HCT116 (cell line): ENCODE results near the gene SYNRG. TPM values are rescaled to one million over a fixed set of nuclear protein-coding genes. Genes with fewer than 3 reads are reported as not detected.
"Not testable (repeated sequence)": the region's sequence is repeated elsewhere in the genome, so short reads cannot be mapped to it uniquely, and the experiment has no call there.

Source experiments
- ATAC-seq: fragments of 200-7000 bp; cut with Tn5 transposase; 2 replicates; pipeline ENCODE4 v1.9.1; 2020; ENCODE audit warnings: mild to moderate bottlenecking, moderate library complexity
- BruUV-seq: library from RNA; stranded (reverse); fragments of 400-500 nt; replicated peaks from 2 replicates; lab custom pipeline; 2021; lab: Mats Ljungman, UMichigan
- CTCF ChIA-PET: fragments of 300-600 bp; sonication (Branson Sonifier 250); formaldehyde crosslinking; loops from one replicate; lab custom pipeline; 2021; ENCODE audit warnings: antibody characterized with exemption; lab: Charles Lee
- POLR2A ChIA-PET: fragments of 300-600, 350-600 bp; sonication (Branson Sonifier 250); formaldehyde crosslinking; loops from one replicate; lab custom pipeline; 2021; ENCODE audit warnings: antibody characterized with exemption; lab: Charles Lee
- RAD21 ChIA-PET, 2 experiments: fragments of 300-600 bp; sonication (Branson Sonifier 250); formaldehyde crosslinking; loops; one replicate each; lab custom pipeline; 2023; ENCODE audit warnings: low total read pairs in 2 of 2; ENCODE audit not compliant: uncharacterized antibody in 2 of 2, unreplicated experiment in 2 of 2, low non-redundant PET in 1 of 2; lab: Charles Lee
- DNase-seq: peaks from one replicate; pipeline ENCODE4 v3.0.0-alpha.2; 2010; ENCODE audit warnings: low read depth, low spot score
- H2AFZ ChIP-seq: fragments of 200-600 bp; shearing (Covaris generic), sonication (generic); 2 replicates; pipeline ENCODE4 v1.6.1; 2017; ENCODE audit warnings: low read depth, mixed run types, mixed read lengths, antibody characterized with exemption, low read length; ENCODE audit not compliant: poor library complexity, severe bottlenecking
- H3K27ac ChIP-seq: 2 replicates; pipeline ENCODE4 v1.5.1; 2012; ENCODE audit warnings: low read depth, low read length
- H3K27me3 ChIP-seq: fragments of 200-600 bp; sonication (generic); 2 replicates; pipeline ENCODE4 v1.6.1; 2016; ENCODE audit warnings: mixed run types, low read length, mixed read lengths; ENCODE audit not compliant: insufficient read depth
- H3K36me3 ChIP-seq, 2 experiments: fragments of 200-500 bp in 1 of 2; fragments of 200-600 bp in 1 of 2; sonication (Bioruptor generic) in 1 of 2; sonication (generic) in 1 of 2; 2 replicates each; pipeline versions ENCODE4 v1.5.1 to v1.6.1; 2014 to 2016; ENCODE audit warnings: low read length in 2 of 2, inconsistent platforms in 1 of 2, mixed read lengths in 1 of 2, mixed run types in 1 of 2; ENCODE audit not compliant: insufficient read depth in 2 of 2, control insufficient read depth in 1 of 2
- H3K4me1 ChIP-seq, 2 experiments: fragments of 200-600 bp in 1 of 2; sonication (generic) in 1 of 2; 2 replicates each; pipeline versions ENCODE4 v1.5.1 to v1.6.1; 2012 to 2017; ENCODE audit warnings: low read length in 2 of 2, inconsistent platforms in 1 of 2, mild to moderate bottlenecking in 1 of 2, mixed read lengths in 1 of 2, mixed run types in 1 of 2, moderate library complexity in 1 of 2; ENCODE audit not compliant: insufficient read depth in 2 of 2, control insufficient read depth in 1 of 2
- H3K4me2 ChIP-seq: fragments of 200-600 bp; sonication (generic); 2 replicates; pipeline ENCODE4 v1.6.1; 2017; ENCODE audit warnings: mixed run types, low read length, mixed read lengths
- H3K4me3 ChIP-seq, 2 experiments: fragments of 200-600 bp in 1 of 2; sonication (generic) in 1 of 2; replicated peaks in 1 of 2; 2 replicates each; pipeline ENCODE4 v1.5.1; 2011 to 2016; ENCODE audit warnings: low read length in 2 of 2, control low read depth in 1 of 2, low read depth in 1 of 2, mild to moderate bottlenecking in 1 of 2, mixed read lengths in 1 of 2, mixed run types in 1 of 2
- H3K79me2 ChIP-seq: fragments of 200-600 bp; sonication (generic); 2 replicates; pipeline ENCODE4 v1.6.1; 2017; ENCODE audit warnings: mild to moderate bottlenecking, mixed run types, low read length, moderate library complexity, mixed read lengths; ENCODE audit not compliant: insufficient read depth
- H3K9ac ChIP-seq: fragments of 200-600 bp; sonication (generic); 2 replicates; pipeline ENCODE4 v1.6.1; 2016; ENCODE audit warnings: low read length, mixed read lengths
- H3K9me2 ChIP-seq: fragments of 200-600 bp; sonication (generic), shearing (Covaris generic); 2 replicates; pipeline ENCODE4 v1.6.1; 2017; ENCODE audit warnings: mixed run types, mild to moderate bottlenecking, moderate library complexity; ENCODE audit not compliant: insufficient read depth
- H3K9me3 ChIP-seq, 2 experiments: fragments of 200-500 bp in 1 of 2; fragments of 200-600 bp in 1 of 2; sonication (Bioruptor generic) in 1 of 2; sonication (generic) in 1 of 2; 2 replicates each; pipeline ENCODE4 v1.6.1; 2014 to 2017; ENCODE audit warnings: low read length in 2 of 2, mixed read lengths in 2 of 2, inconsistent platforms in 1 of 2, low read depth in 1 of 2, mild to moderate bottlenecking in 1 of 2, mixed run types in 1 of 2, moderate library complexity in 1 of 2; ENCODE audit not compliant: control insufficient read depth in 1 of 2, insufficient read depth in 1 of 2
- H4K20me1 ChIP-seq: fragments of 200-600 bp; sonication (generic), shearing (Covaris generic); 2 replicates; pipeline ENCODE4 v1.6.1; 2017; ENCODE audit warnings: mixed run types, mild to moderate bottlenecking, moderate library complexity; ENCODE audit not compliant: insufficient read depth
- CBX3 ChIP-seq: IDR thresholded peaks from 2 replicates; pipeline ENCODE4 v1.6.1; 2012; ENCODE audit warnings: low read depth
- CEBPB ChIP-seq: IDR thresholded peaks from 2 replicates; pipeline ENCODE4 v1.6.1; 2012; ENCODE audit warnings: low read depth
- CTCF ChIP-seq, 3 experiments: fragments of 200-600 bp in 1 of 3; sonication (generic) in 1 of 3; IDR thresholded peaks in 2 of 3; conservative IDR thresholded peaks in 1 of 3; 2 replicates each; pipeline ENCODE4 v1.5.1; 2012 to 2017; ENCODE audit warnings: low read depth in 2 of 3, low read length in 2 of 3, antibody characterized with exemption in 1 of 3, borderline replicate concordance in 1 of 3, control low read depth in 1 of 3, mild to moderate bottlenecking in 1 of 3, mixed read lengths in 1 of 3, mixed run types in 1 of 3, moderate library complexity in 1 of 3; ENCODE audit not compliant: insufficient read depth in 1 of 3
- EGR1 ChIP-seq: IDR thresholded peaks from 2 replicates; pipeline ENCODE4 v1.6.1; 2012; ENCODE audit warnings: low read depth
- ELF1 ChIP-seq: IDR thresholded peaks from 2 replicates; pipeline ENCODE4 v1.6.1; 2012; ENCODE audit warnings: low read depth, borderline replicate concordance
- EZH2 ChIP-seq: fragments of 200-600 bp; sonication (generic); IDR thresholded peaks from 2 replicates; pipeline ENCODE4 v1.6.1; 2017; ENCODE audit warnings: antibody characterized with exemption, mixed run types
- POLR2AphosphoS5 ChIP-seq: IDR thresholded peaks from 2 replicates; pipeline ENCODE4 v1.6.1; 2011; ENCODE audit warnings: mild to moderate bottlenecking, low read depth, low read length, moderate library complexity
- SIN3A ChIP-seq: IDR thresholded peaks from 2 replicates; pipeline ENCODE4 v1.6.1; 2012; ENCODE audit warnings: low read depth
- SP1 ChIP-seq: IDR thresholded peaks from 2 replicates; pipeline ENCODE4 v1.6.1; 2012; ENCODE audit warnings: low read depth
- TCF7L2 ChIP-seq: IDR thresholded peaks from 2 replicates; pipeline ENCODE4 v1.7.0; 2011; ENCODE audit warnings: borderline replicate concordance, inconsistent platforms; ENCODE audit not compliant: insufficient read depth, insufficient read length; ENCODE audit errors: extremely low read depth
- YY1 ChIP-seq: IDR thresholded peaks from 2 replicates; pipeline ENCODE4 v1.6.1; 2011; ENCODE audit warnings: low read length, low read depth, moderate library complexity, mild to moderate bottlenecking; ENCODE audit not compliant: insufficient replicate concordance; ENCODE audit errors: extremely low read depth
- ZFX ChIP-seq: fragments of 450-650 bp; IDR thresholded peaks from 2 replicates; pipeline ENCODE4 v1.6.1; 2017
- ZNF274 ChIP-seq: fragments of 200-500 bp; sonication (Bioruptor generic); IDR thresholded peaks from 2 replicates; pipeline ENCODE4 v1.6.1; 2014; ENCODE audit warnings: mild to moderate bottlenecking, low read depth, low read length, inconsistent platforms
- intact Hi-C: fragments of 100-400 bp; cut with micrococcal nuclease; formaldehyde crosslinking; loops from 2 replicates; pipeline ENCODE4 v1.10.0; 2022
- total RNA-seq: library from RNA; stranded (reverse); gene quantifications from one replicate; pipeline ENCODE4 v1.2.1, GENCODE V29; 2021; ENCODE audit not compliant: unreplicated experiment
- TF ChIP-seq, protein P1 (sequence below): IDR thresholded peaks from 2 replicates; pipeline ENCODE4 v1.6.1; 2012; ENCODE audit warnings: low read depth

Gene SYNRG
- total RNA-seq, 1 experiment from 2014 or later = 23.8 TPM

GRCh38 chr17:37616430-37616829 is 7.2 kb upstream of the SYNRG start:
- ATAC-seq, H3K4me1 ChIP-seq, DNase-seq, BruUV-seq, H3K9me3 ChIP-seq, H3K27me3 ChIP-seq, H3K4me2 ChIP-seq, CTCF ChIA-PET, H3K9ac ChIP-seq, intact Hi-C loops, POLR2A ChIA-PET, RAD21 ChIA-PET, H3K27ac ChIP-seq, H2AFZ ChIP-seq, H4K20me1 ChIP-seq, H3K79me2 ChIP-seq, H3K4me3 ChIP-seq, H3K9me2 ChIP-seq: not testable (repeated sequence)
- H3K36me3 ChIP-seq = peaks cover 27 to 37% of the 10 kb centered on the region in 2 experiments; a peak in 3 of 4 replicates

DNA sequence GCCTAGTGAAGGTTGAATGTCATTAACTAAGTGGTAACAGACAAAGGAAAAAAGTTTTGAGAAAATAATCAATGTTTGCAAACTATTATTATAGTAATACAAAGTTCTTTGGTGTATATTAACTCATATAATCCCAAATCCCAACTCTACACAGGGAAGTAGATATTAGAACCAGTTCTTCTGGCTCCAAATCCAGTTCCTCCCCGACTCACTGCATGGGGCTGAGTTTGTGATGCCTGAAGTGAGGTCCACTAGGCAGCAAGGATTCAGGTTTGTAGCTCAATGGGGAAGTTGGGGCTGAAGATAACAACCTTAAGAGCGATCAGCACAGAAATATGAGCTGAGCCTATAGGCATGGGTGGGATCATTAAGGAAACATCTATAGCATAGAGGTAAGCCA is 5.6 kb upstream of the SYNRG start:
- TF ChIP-seq ZNF274 (no peak), SP1 (no peak), POLR2AphosphoS5 (no peak), ZFX (no peak), ELF1 (no peak), EGR1 (no peak), SIN3A (no peak), CEBPB (no peak), YY1 (no peak), CTCF (IDR thresholded peaks at IDR 0.05 in 2 of 3, conservative IDR thresholded peaks at IDR 0.05 in 1 of 3; ENCODE audit: borderline replicate concordance in 1 of 3, insufficient read depth in 1 of 3, low read depth in 2 of 3, low read length in 2 of 3) (no peak), TCF7L2 (no peak), EZH2 (no peak), CBX3 (no peak)
- TF ChIP-seq, protein P1, sequence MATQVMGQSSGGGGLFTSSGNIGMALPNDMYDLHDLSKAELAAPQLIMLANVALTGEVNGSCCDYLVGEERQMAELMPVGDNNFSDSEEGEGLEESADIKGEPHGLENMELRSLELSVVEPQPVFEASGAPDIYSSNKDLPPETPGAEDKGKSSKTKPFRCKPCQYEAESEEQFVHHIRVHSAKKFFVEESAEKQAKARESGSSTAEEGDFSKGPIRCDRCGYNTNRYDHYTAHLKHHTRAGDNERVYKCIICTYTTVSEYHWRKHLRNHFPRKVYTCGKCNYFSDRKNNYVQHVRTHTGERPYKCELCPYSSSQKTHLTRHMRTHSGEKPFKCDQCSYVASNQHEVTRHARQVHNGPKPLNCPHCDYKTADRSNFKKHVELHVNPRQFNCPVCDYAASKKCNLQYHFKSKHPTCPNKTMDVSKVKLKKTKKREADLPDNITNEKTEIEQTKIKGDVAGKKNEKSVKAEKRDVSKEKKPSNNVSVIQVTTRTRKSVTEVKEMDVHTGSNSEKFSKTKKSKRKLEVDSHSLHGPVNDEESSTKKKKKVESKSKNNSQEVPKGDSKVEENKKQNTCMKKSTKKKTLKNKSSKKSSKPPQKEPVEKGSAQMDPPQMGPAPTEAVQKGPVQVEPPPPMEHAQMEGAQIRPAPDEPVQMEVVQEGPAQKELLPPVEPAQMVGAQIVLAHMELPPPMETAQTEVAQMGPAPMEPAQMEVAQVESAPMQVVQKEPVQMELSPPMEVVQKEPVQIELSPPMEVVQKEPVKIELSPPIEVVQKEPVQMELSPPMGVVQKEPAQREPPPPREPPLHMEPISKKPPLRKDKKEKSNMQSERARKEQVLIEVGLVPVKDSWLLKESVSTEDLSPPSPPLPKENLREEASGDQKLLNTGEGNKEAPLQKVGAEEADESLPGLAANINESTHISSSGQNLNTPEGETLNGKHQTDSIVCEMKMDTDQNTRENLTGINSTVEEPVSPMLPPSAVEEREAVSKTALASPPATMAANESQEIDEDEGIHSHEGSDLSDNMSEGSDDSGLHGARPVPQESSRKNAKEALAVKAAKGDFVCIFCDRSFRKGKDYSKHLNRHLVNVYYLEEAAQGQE = no peak
- Histone ChIP-seq H4K20me1 (no peaks in the 10 kb centered on the region), H3K4me1 (peaks cover under 1 to 7% of the 10 kb centered on the region in 2 experiments), H3K4me3 (no peak overlapping the region), H3K27me3 (no peaks in the 10 kb centered on the region), H3K27ac (no peak overlapping the region), H3K4me2 (no peak overlapping the region), H3K9me2 (no peaks in the 10 kb centered on the region), H2AFZ (no peak overlapping the region), H3K36me3 (peaks cover 18 to 31% of the 10 kb centered on the region in 2 experiments; a peak in 3 of 4 replicates), H3K9me3 (no peaks in the 10 kb centered on the region), H3K79me2 (no peaks in the 10 kb centered on the region), H3K9ac (no peak overlapping the region)
- ATAC-seq = no peak
- intact Hi-C loops = no loop called here
- ChIA-PET CTCF (no interaction called here), POLR2A (no interaction called here), RAD21 (no interaction called here)
- no TSS peak for BruUV-seq
- DNase-seq = no peak
